ENCODE results near the gene PDSS2.

PDSS2 gene

DNA sequence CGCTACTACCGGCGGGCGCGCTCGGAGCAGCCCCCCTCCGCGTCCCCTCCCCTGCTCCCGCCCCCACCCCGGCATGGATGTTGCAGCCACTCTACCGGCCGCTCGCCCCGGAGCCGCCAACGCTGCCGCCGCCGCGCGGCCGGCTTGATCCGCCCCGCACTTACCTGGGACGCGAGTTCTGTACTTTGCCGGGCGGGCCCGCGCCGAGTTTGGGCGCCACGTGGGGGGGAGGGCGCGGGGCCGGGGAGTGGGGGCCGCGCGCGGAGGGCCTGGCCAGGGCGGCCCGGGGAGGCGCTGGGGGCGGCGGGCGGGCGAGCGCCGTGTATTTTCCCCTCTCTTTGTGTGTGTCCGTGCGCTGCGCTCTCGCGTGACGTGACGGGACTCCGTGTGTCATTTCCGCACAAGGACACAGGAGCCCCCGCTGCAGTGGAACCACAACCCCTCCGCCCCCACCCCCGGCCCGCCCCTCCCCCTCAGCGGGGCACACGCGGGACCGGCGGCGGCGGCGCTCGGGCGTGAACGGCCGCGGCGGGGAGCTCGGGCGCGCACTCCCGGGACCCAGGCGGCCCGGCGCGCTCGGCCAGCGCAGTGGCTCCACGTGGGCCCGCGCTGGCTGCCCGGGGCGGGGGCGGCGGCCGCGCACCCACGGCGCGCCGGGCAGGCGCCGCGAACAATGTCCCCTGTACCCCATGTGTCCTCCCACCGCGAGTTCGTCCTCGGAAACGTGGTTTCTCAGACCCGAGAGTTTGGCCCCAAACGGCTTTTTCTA lies 344.3 kb downstream of the PDSS2 start, which contains the start of gene BEND3:
BEND3 (minus strand) TSS at position 590 of the 769 bp plus-strand sequence. CDS start 16,230 bp downstream, outside the sequence.
- peak; percentile 34 for DNase-seq

DNA sequence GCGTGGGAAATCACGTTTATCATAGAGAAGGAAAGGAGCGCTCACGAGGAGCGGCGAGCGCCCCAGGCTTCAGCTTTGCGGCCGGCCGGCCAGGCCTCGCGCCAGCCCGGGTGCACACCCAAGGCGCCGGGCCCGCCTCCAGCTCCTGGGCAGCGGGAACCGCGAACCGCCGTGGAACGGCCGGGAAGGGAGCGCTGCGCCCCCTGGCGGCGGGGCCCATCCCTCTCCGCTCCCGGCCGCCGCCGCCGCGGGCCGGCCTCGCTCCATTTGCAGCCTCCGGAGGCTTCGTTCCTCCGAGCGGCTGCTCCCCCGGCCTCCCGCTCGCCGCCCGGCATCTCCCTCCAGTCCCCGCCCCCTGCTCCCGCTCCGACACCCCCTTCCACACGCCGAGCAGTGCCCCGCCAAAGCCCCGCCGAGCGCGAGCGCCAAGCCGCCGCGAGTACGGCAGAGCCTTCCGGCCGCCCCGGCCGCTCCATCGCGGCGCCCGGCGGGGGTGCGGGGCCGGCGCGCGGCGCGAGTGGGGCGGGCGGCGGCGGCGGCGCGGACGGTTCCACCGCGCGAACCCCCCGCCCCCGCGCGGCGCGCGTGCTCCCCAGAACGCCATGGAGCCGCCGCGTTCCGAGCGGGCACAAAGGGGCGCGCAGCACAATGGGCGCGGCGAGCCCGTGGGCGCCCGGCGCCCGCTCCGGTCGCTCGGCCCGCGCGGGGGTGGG lies 345.0 kb downstream of the PDSS2 start:
- peak; percentile 82 for DNase-seq

DNA sequence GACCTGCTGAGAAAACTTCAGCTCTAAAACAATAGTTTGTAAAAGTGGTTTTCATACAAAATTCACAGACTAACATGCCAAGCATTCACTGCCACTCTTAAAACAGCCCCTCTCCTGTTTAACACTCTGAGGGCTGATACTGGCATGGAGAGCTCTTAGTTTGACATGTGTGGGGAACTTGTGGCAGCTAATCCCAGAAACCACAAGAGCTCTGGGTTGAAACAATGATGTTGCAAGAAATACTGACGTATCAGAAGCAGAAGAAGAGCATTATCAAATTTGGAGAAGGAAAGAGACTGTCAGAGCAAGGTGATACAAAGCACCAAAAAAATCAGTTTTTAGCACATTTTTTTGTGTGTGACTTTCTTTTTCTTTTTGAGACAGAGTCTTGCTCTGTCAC lies 349.2 kb downstream of the PDSS2 start:
- no peak for DNase-seq

DNA sequence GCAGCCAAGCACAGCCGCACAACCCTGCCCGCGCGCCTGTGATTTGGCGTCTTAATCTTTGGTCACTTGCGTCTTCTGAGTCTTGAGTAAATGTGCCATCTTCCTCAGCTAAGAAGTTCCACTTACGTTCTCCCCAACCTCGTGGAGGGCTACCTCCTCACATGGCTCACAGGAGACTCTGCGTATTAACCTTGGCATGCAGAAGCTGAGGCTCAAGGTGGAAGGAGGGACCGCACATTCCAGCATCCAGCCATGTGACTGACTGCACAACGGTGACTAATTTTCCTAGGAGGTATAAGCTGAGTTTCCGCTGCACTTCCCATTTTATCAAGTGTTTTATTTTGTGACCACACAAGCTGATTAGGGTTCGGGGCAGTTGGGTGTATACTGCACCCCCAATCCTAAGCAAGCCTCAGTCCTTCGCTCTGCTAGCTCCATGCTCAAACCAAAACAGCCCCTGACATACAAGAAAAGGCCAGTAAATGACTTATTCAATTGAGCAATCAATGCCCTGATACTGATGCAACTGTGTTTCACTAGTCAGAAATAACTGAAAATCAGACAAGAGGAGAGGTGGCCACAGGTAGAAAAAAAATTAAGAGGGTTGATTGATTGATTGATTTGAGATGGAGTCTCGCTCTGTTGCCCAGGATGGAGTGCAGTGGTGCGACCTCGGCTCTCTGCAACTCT lies 351.0 kb downstream of the PDSS2 start:
- no peak for DNase-seq

DNA sequence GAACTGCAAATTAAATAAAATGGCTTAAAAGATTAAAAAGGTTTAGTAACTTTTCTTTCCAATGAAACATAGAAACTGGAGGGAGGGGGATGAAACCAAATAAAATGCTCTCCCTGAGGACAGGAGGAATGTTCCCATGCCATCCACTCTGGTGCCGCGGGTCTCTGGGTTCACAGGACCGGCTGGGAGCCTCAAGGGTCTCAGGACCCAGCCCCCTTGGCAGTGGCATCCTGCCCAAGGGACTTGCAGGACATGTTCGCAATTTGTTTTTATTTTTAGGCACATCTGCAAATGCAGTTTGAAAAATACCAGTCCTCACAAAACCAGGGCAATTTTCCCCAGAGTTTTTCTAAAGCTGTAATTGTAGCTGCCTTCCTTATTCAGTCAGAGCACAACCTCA lies 351.6 kb downstream of the PDSS2 start:
- DNase-seq = no peak

DNA sequence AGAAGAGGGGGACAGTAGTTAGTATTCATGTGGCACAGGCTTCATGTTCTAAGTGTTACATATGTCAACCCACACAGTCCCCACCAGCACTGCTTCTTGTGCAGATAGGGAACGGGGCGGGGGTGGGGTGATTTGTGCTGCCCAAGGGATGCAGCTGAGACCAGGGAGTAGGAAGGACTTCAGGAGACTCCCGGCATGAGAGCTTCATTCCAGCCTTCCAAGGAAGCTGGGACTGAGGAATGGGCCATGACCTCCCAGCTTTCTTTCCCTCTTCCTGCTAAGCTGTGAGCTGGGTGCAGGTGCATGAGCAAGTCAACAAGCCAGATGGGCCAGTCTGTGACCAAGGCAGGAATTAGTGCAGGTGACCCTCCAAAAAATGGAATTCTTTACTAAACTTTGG lies 353.2 kb downstream of the PDSS2 start:
- DNase-seq = no peak

DNA sequence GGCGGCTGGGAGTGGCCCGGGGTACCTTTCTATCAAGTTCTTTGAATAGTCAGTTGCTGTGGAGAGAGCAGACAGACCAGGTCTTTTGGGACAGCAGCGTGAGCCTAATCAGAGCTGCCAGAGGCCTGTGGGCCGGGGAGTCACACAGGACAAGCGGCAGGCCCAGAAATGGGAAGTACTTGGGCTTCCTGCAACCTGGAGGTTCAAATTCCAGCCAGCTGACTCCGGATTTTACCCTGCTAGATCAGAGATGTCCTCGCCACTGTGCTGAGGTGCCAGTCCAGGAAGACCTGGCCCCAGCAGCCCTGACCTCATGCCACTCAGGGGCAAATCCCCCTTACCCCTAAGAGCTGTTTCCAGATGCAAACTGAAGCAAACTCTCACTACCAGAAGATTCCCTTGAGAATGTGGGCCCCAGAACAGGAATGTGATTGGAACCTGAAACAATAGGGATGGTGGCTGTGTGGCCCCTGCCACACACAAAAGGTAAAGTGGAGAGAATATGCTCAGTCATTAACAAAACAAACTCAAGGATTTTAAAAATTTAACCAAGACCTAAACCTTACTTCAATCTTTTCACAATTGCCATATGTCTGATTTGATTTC lies 353.8 kb downstream of the PDSS2 start:
- DNase-seq = no peak

DNA sequence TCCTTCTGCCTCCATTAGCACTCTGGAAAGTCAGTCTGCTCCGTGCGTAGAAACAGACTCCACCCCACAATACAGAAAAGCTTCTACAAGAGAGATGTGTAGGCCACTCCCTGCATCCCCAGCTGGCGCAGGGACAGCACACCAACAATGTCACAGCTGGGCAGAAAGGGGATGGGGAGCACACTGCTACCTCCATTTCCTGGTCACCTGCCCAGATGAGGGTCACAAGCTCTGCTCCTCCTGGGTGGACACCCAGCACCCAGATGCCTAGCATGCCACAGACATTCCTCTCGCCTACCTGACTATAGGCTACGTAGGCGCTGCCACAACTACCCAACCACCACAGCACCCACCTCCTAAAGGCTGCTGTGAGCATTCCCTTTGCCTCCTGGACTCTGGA lies 356.3 kb downstream of the PDSS2 start:
- DNase-seq = no peak
